ENCODE data around the gene ZNF587B. TPM values are rescaled to one million over a fixed set of nuclear protein-coding genes. Genes with fewer than 3 reads are reported as not detected.
A peak's percentile ranks its signal among the peaks of the same experiment; 100 is the strongest.
"Not testable (repeated sequence)": the region's sequence is repeated elsewhere in the genome, so short reads cannot be mapped to it uniquely, and the experiment has no call there.

The ZNF587B gene
- total RNA-seq, 1 donor: 25.5 TPM

DNA sequence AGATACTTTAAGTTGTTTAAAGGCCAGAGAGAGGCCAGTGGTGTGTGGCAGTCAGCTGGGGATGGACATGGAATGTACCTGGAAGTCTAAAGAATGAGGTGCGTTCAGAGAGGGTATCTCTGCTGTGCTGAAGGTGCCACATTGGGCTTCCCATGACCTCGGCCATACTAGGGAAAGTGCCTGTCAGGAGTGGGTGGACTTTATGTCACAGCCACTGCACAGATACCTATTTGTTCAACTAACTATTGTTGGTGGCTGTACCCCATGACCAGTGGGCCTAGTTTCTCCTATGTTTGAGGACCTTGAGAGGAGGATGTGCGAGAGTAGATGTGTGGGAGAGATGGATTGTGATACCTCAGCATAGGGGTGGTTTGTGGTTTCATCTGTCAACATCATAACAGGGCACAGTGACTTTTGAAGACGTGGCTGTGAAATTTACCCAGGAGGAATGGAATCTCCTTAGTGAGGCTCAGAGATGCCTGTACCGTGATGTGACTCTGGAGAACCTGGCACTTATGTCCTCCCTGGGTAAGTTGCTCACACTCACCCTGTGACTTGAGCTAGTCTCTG, 8.6 kb downstream of the ZNF587B start:
- H3K4me3 ChIP-seq (ENCODE audit: low read length); H3K4me1 ChIP-seq (ENCODE audit: insufficient read depth, low read length); H3K9me3 ChIP-seq (ENCODE audit: low read depth, low read length); H3K27me3 ChIP-seq (ENCODE audit: insufficient read depth, low read length): not testable (repeated sequence)

GRCh38 chr19:57841122-57841763, 11.1 kb downstream of the ZNF587B start:
- H3K27me3 ChIP-seq (ENCODE audit: insufficient read depth, low read length): no peaks in the 10 kb centered on the region
- H3K4me1 ChIP-seq (ENCODE audit: insufficient read depth, low read length): no peaks in the 10 kb centered on the region
- H3K9me3 ChIP-seq (ENCODE audit: low read depth, low read length): no peaks in the 10 kb centered on the region
- H3K4me3 ChIP-seq (ENCODE audit: low read length): no peak overlapping the region

DNA sequence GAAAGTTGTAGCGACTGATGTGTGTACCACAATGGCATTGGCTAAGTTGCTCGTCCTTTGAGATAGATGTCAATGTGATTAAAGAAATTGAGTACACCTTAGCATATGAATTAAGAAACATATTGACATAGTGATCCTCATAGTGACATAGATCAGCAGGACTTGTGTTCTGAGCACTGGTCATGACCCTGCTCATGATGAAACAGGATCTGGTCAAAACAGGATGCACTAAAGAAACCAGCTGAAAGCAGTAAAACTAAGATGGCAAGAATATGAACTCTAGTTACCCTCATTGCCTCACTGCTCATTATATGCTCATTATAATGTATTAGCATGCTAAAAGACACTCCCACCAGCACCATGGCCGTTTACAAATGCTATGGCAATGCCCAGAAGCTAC, 17.1 kb downstream of the ZNF587B start:
- H3K4me3 ChIP-seq (ENCODE audit: low read length); H3K9me3 ChIP-seq (ENCODE audit: low read depth, low read length); H3K27me3 ChIP-seq (ENCODE audit: insufficient read depth, low read length): not testable (repeated sequence)
- H3K4me1 ChIP-seq (ENCODE audit: insufficient read depth, low read length): peaks cover 14% of the 10 kb centered on the region

- H3K27me3 ChIP-seq (ENCODE audit: insufficient read depth, low read length); H3K4me3 ChIP-seq (ENCODE audit: low read length); H3K9me3 ChIP-seq (ENCODE audit: low read depth, low read length): not testable (repeated sequence)
- peaks cover 14% of the 10 kb centered on the region for H3K4me1 ChIP-seq (ENCODE audit: insufficient read depth, low read length)
Measured at GRCh38 chr19:57849162-57849665, 19.1 kb downstream of the ZNF587B start.

- H3K27me3 ChIP-seq (ENCODE audit: insufficient read depth, low read length); H3K9me3 ChIP-seq (ENCODE audit: low read depth, low read length): not testable (repeated sequence)
- H3K4me3 ChIP-seq (ENCODE audit: low read length): peak within 1 kb of the TSS; percentile 81
- H3K4me1 ChIP-seq (ENCODE audit: insufficient read depth, low read length): peaks cover 14% of the 10 kb centered on the region
Measured at GRCh38 chr19:57849666-57850473, 19.8 kb downstream of the ZNF587B start, which contains the start of gene ZNF587. Gene ZNF587, plus strand, starts transcription at chr19:57849859. Its CDS starts 180 bp downstream, at chr19:57850039.

- Histone ChIP-seq H3K4me1 (ENCODE audit: insufficient read depth, low read length) (peaks cover 14% of the 10 kb centered on the region), H3K9me3 (ENCODE audit: low read depth, low read length) (no peaks in the 10 kb centered on the region), H3K4me3 (ENCODE audit: low read length) (peak overlapping the region; percentile 81), H3K27me3 (ENCODE audit: insufficient read depth, low read length) (no peaks in the 10 kb centered on the region)
Measured at GRCh38 chr19:57850553-57851017, 20.5 kb downstream of the ZNF587B start.

DNA sequence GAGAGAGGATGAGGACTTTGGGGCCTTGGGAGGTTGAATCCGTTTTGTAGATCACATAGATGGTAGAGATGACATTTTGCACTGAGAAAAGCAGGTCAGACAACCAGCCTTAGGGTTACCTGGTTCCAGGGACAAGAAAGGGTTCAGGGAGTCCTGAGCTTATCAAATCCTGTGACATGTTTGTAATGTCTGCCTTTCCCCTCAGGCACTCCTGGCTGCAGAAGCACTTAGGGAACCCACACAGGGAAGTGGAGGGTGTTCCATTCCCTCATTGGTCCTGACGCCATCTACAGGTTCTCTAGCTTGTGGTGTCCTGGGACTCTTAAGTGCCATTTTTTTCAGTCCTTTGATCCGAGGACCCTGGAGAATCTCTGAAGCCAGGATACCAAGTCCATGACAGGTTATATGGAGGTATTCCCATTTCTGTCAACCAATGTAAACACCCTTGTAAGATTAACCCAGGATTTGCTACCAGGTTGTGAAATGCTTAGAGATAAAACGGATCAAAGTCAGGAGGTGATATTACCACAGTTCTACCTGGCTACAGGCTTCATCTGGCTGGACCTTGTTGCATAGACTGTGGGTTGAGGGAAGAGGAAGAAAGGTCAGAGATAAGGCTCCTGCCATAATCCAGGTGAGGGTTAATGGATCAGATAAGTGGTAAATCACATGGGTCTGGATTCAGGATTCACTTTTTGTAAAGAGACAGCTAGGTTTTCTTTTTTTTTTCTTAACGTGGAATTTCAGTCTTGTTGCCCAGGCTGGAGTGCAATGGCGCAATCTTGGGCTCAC, 21.9 kb downstream of the ZNF587B start:
- not testable (repeated sequence) for H3K4me3 ChIP-seq (ENCODE audit: low read length); H3K9me3 ChIP-seq (ENCODE audit: low read depth, low read length); H3K27me3 ChIP-seq (ENCODE audit: insufficient read depth, low read length)
- peaks cover 14% of the 10 kb centered on the region for H3K4me1 ChIP-seq (ENCODE audit: insufficient read depth, low read length)

- H3K4me3 ChIP-seq (ENCODE audit: low read length); H3K27me3 ChIP-seq (ENCODE audit: insufficient read depth, low read length); H3K9me3 ChIP-seq (ENCODE audit: low read depth, low read length): not testable (repeated sequence)
- peaks cover 14% of the 10 kb centered on the region for H3K4me1 ChIP-seq (ENCODE audit: insufficient read depth, low read length)
Measured at GRCh38 chr19:57854117-57854516, 24.0 kb downstream of the ZNF587B start.

DNA sequence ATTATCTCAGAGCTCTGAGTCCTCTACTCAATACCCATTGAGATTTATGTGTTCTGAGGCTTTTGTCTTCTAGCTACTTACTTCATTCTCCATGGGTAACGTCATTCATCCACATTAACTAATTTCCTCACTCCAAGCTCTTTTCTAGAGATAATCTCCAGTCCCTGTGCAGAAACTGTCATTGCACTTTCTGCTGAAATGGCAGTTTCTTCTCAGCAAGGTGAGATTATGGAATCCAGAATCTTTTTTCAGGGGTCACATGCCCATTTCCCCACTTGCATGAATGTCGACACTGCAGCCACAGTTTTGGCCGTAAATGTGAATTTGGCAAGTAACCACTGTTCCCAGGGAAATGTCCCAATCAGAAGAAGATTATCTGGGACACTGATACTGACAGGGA, 32.3 kb downstream of the ZNF587B start:
- H3K9me3 ChIP-seq (ENCODE audit: low read depth, low read length): peaks cover 10% of the 10 kb centered on the region
- not testable (repeated sequence) for H3K27me3 ChIP-seq (ENCODE audit: insufficient read depth, low read length); H3K4me1 ChIP-seq (ENCODE audit: insufficient read depth, low read length); H3K4me3 ChIP-seq (ENCODE audit: low read length)

GRCh38 chr19:57867868-57868492, 37.9 kb downstream of the ZNF587B start:
- H3K4me3 ChIP-seq (ENCODE audit: low read length): no peak overlapping the region
- H3K4me1 ChIP-seq (ENCODE audit: insufficient read depth, low read length): no peaks in the 10 kb centered on the region
- H3K27me3 ChIP-seq (ENCODE audit: insufficient read depth, low read length): no peaks in the 10 kb centered on the region
- H3K9me3 ChIP-seq (ENCODE audit: low read depth, low read length): peaks cover 40% of the 10 kb centered on the region

DNA sequence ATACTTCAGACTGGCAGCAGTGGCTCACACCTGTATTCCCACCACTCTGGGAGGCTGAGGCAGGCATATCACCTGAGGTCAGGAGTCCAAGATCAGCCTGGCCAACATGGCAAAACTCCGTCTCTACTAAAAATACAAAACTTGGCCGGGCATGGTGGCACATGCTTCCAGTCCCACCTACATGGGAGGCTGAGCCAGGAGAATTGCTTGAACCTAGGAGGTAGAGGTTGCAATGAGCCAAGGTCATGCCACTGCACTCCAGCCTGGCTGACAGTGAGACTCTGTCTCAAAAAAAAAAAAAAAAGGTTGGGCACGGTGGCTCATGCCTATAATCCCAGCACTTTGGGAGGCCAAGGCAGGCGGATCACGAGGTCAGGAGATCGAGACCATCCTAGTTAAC, 39.6 kb downstream of the ZNF587B start:
- peaks cover 56% of the 10 kb centered on the region for H3K9me3 ChIP-seq (ENCODE audit: low read depth, low read length)
- H3K27me3 ChIP-seq (ENCODE audit: insufficient read depth, low read length); H3K4me3 ChIP-seq (ENCODE audit: low read length); H3K4me1 ChIP-seq (ENCODE audit: insufficient read depth, low read length): not testable (repeated sequence)

DNA sequence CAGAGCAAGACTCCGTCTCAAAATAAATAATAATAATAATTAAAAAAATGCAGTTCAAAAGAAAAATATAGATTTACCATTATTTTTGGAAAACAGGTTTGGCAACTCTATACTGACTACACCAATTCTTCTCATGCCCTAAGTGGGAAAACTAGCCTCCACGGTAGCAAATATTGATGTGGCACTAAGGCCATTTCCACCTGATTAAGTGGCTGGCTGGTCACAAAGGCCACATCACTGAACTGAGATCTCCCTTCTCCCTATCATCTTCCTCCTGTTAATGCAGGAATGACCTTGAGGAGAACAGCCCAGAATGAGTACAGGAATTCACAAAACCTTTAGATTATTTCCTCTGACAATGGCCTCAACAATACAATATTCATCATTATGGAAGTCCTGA, 40.1 kb downstream of the ZNF587B start:
- Histone ChIP-seq H3K9me3 (ENCODE audit: low read depth, low read length) (peaks cover 58% of the 10 kb centered on the region), H3K27me3 (ENCODE audit: insufficient read depth, low read length) (no peaks in the 10 kb centered on the region), H3K4me3 (ENCODE audit: low read length) (no peak overlapping the region), H3K4me1 (ENCODE audit: insufficient read depth, low read length) (no peaks in the 10 kb centered on the region)

DNA sequence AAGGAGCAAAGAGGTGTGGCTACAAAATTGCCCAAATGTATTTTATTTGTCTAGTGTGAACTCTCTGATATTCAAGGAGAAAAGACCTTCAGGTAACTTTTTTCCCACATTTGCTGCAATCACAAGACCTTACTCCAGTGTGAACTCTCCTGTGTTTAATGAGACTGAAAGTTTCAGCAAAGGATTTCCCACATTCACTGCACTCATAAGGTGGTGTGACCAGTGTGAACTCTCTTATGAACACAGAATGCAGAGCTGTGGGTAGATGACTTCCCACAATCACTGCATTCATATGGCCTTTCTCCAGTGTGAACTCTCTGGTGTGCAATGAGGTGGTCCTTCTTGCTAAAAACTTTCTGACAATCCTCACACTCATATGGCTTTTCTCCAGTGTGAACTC, 42.4 kb downstream of the ZNF587B start:
- Histone ChIP-seq H3K27me3 (ENCODE audit: insufficient read depth, low read length) (no peaks in the 10 kb centered on the region), H3K9me3 (ENCODE audit: low read depth, low read length) (peaks cover 63% of the 10 kb centered on the region), H3K4me3 (ENCODE audit: low read length) (no peak overlapping the region), H3K4me1 (ENCODE audit: insufficient read depth, low read length) (no peaks in the 10 kb centered on the region)

Measured in mononuclear cell (primary cell).